ENCODE data around the gene INHA.

The INHA gene

GRCh38 chr2:219557791-219558785, 14.0 kb upstream of the INHA start:
- TF ChIP-seq CTCF (IDR thresholded peaks at IDR 0.05; ENCODE audit: low read depth, low read length, missing control alignments) = no peak
- no peak overlapping the region for H3K27ac ChIP-seq
- no peak for DNase-seq
- no peak overlapping the region for H3K4me3 ChIP-seq (ENCODE audit: low read depth, low read length)
- in situ Hi-C loops (cut with HindIII; ENCODE audit: low pct_ligation_motif_present, low sequenced_read_pairs) = no loop called here
- H3K36me3 ChIP-seq (replicated peaks) = no peaks in the 10 kb centered on the region
- no peaks in the 10 kb centered on the region for H3K27me3 ChIP-seq (replicated peaks)

GRCh38 chr2:219559156-219559915, 12.8 kb upstream of the INHA start:
- Histone ChIP-seq H3K4me3 (ENCODE audit: low read depth, low read length) (no peak overlapping the region), H3K27me3 (replicated peaks) (no peaks in the 10 kb centered on the region), H3K36me3 (replicated peaks) (no peaks in the 10 kb centered on the region), H3K27ac (no peak overlapping the region)
- TF ChIP-seq CTCF (IDR thresholded peaks at IDR 0.05; ENCODE audit: low read depth, low read length, missing control alignments) = no peak
- in situ Hi-C loops (cut with HindIII; ENCODE audit: low pct_ligation_motif_present, low sequenced_read_pairs) = no loop called here
- no peak for DNase-seq

GRCh38 chr2:219560037-219560892, 11.8 kb upstream of the INHA start:
- in situ Hi-C loops (cut with HindIII; ENCODE audit: low pct_ligation_motif_present, low sequenced_read_pairs) = no loop called here
- H3K36me3 ChIP-seq (replicated peaks) = no peaks in the 10 kb centered on the region
- peak; percentile 76 for TF ChIP-seq CTCF (IDR thresholded peaks at IDR 0.05; ENCODE audit: low read depth, low read length, missing control alignments)
- H3K27ac ChIP-seq = no peak overlapping the region
- H3K27me3 ChIP-seq (replicated peaks) = no peaks in the 10 kb centered on the region
- no peak for DNase-seq
- H3K4me3 ChIP-seq (ENCODE audit: low read depth, low read length) = no peak overlapping the region

GRCh38 chr2:219560893-219561178, 11.3 kb upstream of the INHA start:
- no peaks in the 10 kb centered on the region for H3K27me3 ChIP-seq (replicated peaks)
- no peak overlapping the region for H3K27ac ChIP-seq
- no peaks in the 10 kb centered on the region for H3K36me3 ChIP-seq (replicated peaks)
- no peak overlapping the region for H3K4me3 ChIP-seq (ENCODE audit: low read depth, low read length)
- in situ Hi-C loops (cut with HindIII; ENCODE audit: low pct_ligation_motif_present, low sequenced_read_pairs) = no loop called here
- peak; percentile 13 for TF ChIP-seq CTCF (IDR thresholded peaks at IDR 0.05; ENCODE audit: low read depth, low read length, missing control alignments)
- no peak for DNase-seq

- DNase-seq = no peak
- H3K27ac ChIP-seq = no peak overlapping the region
- TF ChIP-seq CTCF (IDR thresholded peaks at IDR 0.05; ENCODE audit: low read depth, low read length, missing control alignments) = no peak
- H3K4me3 ChIP-seq (ENCODE audit: low read depth, low read length) = no peak overlapping the region
- no peaks in the 10 kb centered on the region for H3K36me3 ChIP-seq (replicated peaks)
- no peaks in the 10 kb centered on the region for H3K27me3 ChIP-seq (replicated peaks)
- in situ Hi-C loops (cut with HindIII; ENCODE audit: low pct_ligation_motif_present, low sequenced_read_pairs) = no loop called here
Measured at GRCh38 chr2:219561179-219562048, 10.7 kb upstream of the INHA start.
